Spleen (tissue), 11 donors: ENCODE results near the gene CCDC148. TPM values are rescaled to one million over a fixed set of nuclear protein-coding genes. Genes with fewer than 3 reads are reported as not detected.

Source experiments
- DNase-seq: peaks from one replicate; pipeline ENCODE4 v3.0.0-alpha.2; 2020
- H3K27ac ChIP-seq, 8 donors: fragments of 200-600 bp; sonication (generic) in 7 of 8; 1 replicate in 4 of 8; 2 replicates in 4 of 8; pipeline versions ENCODE4 v1.5.0 to v1.8.0; 2016 to 2021; ENCODE audit warnings: inconsistent platforms in 4 of 8, mild to moderate bottlenecking in 4 of 8, moderate library complexity in 1 of 8
- H3K27me3 ChIP-seq, 7 donors: fragments of 200-600 bp; sonication (generic) in 6 of 7; replicated peaks in 1 of 7; 1 replicate in 4 of 7; 2 replicates in 3 of 7; pipeline versions ENCODE4 v1.5.0 to v1.8.0; 2016 to 2021; ENCODE audit warnings: inconsistent platforms in 3 of 7, mild to moderate bottlenecking in 1 of 7
- H3K36me3 ChIP-seq, 6 donors: fragments of 200-600 bp; sonication (generic) in 5 of 6; 1 replicate in 4 of 6; 2 replicates in 2 of 6; pipeline versions ENCODE4 v1.5.0 to v1.8.0; 2016 to 2021; ENCODE audit warnings: inconsistent platforms in 2 of 6
- H3K4me1 ChIP-seq, 6 donors: fragments of 200-600 bp; sonication (generic) in 5 of 6; 1 replicate in 3 of 6; 2 replicates in 3 of 6; pipeline versions ENCODE4 v1.5.0 to v1.8.0; 2016 to 2021; ENCODE audit warnings: inconsistent platforms in 3 of 6
- H3K4me3 ChIP-seq, 8 donors: fragments of 200-600 bp; sonication (generic) in 7 of 8; 1 replicate in 4 of 8; 2 replicates in 4 of 8; pipeline versions ENCODE4 v1.5.0 to v1.8.0; 2016 to 2021; ENCODE audit warnings: inconsistent platforms in 4 of 8, mild to moderate bottlenecking in 4 of 8, moderate library complexity in 2 of 8
- H3K9me3 ChIP-seq, 8 donors: fragments of 200-600 bp; sonication (generic) in 7 of 8; 1 replicate in 4 of 8; 2 replicates in 4 of 8; pipeline versions ENCODE4 v1.5.0 to v1.8.0; 2016 to 2021; ENCODE audit warnings: inconsistent platforms in 4 of 8
- CTCF ChIP-seq, 11 experiments: fragments of 200-600 bp in 7 of 11; fragments of 450-650 bp in 4 of 11; sonication (generic) in 4 of 11; IDR thresholded peaks in 8 of 11; conservative IDR thresholded peaks in 3 of 11; 1 replicate in 7 of 11; 2 replicates in 4 of 11; pipeline versions ENCODE4 v1.4.0 to v1.8.0; 2016 to 2021; ENCODE audit warnings: antibody characterized with exemption in 11 of 11, inconsistent platforms in 4 of 11, mild to moderate bottlenecking in 1 of 11
- POLR2A ChIP-seq, 3 donors: fragments of 450-650 bp; IDR thresholded peaks; one replicate each; pipeline ENCODE4 v1.5.1; 2017; ENCODE audit warnings: antibody characterized with exemption in 3 of 3, mild to moderate bottlenecking in 1 of 3
- POLR2AphosphoS5 ChIP-seq, 3 donors: sonication (generic); formaldehyde crosslinking; IDR thresholded peaks; one replicate each; pipeline ENCODE4 v1.5.1; 2017; ENCODE audit warnings: antibody characterized with exemption in 3 of 3
- WGBS, 5 donors: extraction: QIAGEN DNeasy Blood & Tissue Kit in 3 of 5; methylation state at CpG; one replicate each; pipeline versions ENCODE4 v1.1.5 to v1.1.7; 2013 to 2018; 5-methylcytosine and 5-hydroxymethylcytosine counted together
- intact Hi-C: fragments of 100-400 bp; cut with DNase I; formaldehyde crosslinking; loops from one replicate; pipeline ENCODE4 v1.15.0; 2023; ENCODE audit warnings: low total_unique reads
- polyA plus RNA-seq, 3 donors: library from polyadenylated mRNA; stranded (reverse); fragments of 200-250 nt; gene quantifications; one replicate each; pipeline ENCODE4 v1.2.1, GENCODE V29; 2013
- total RNA-seq, 7 donors: library from RNA; depleted of rRNA in 3 of 7; stranded (reverse); fragments of >200 nt in 3 of 7; fragmentation: NEBNext Ultra II Directional in 4 of 7; extraction: Animal tissue kit (Norgen Biotek cat#: 25700) in 4 of 7; gene quantifications; one replicate each; pipeline versions ENCODE4 v1.1.0 to v1.2.1, GENCODE V29; 2016 to 2021
- donor health status: healthy with polysubstance abuse.
- donor health status: DM: no; HTN: no; CAD: no; lungs with moderate emphysema.
- donor health status: DM: no; HTN: no; CAD: no.
- donor health status: Bipolar disorder and iron deficiency.
- donor health status: healthy.
- donor health status: DM: no; HTN: no; CAD: no.
- donor health status: DM: yes; HTN: yes; CAD: no.

CCDC148 gene
- total and polyA plus RNA-seq, 10 donors, result 0.07 to 0.79 (median 0.46) TPM

GRCh38 chr2:158498043-158498748, 41.6 kb upstream of the CCDC148 start:
- Histone ChIP-seq H3K4me3 (no peak overlapping the region), H3K27me3 (no peaks in the 10 kb centered on the region), H3K36me3 (no peaks in the 10 kb centered on the region), H3K27ac (no peak overlapping the region), H3K9me3 (no peaks in the 10 kb centered on the region), H3K4me1 (no peaks in the 10 kb centered on the region)
- no peak for DNase-seq
- TF ChIP-seq CTCF (IDR thresholded peaks at IDR 0.05 in 8 of 11, conservative IDR thresholded peaks at IDR 0.05 in 3 of 11), result no peak
- no peak for TF ChIP-seq POLR2A (IDR thresholded peaks at IDR 0.05)
- intact Hi-C loops, result no loop called here

GRCh38 chr2:158497486-158497885, 40.9 kb upstream of the CCDC148 start:
- no peaks in the 10 kb centered on the region for H3K9me3 ChIP-seq
- DNase-seq, result no peak
- H3K36me3 ChIP-seq, result no peaks in the 10 kb centered on the region
- H3K27ac ChIP-seq, result no peak overlapping the region
- H3K4me1 ChIP-seq, result no peaks in the 10 kb centered on the region
- H3K27me3 ChIP-seq, result no peaks in the 10 kb centered on the region
- intact Hi-C loops, result no loop called here
- H3K4me3 ChIP-seq, result no peak overlapping the region
- TF ChIP-seq POLR2AphosphoS5 (IDR thresholded peaks at IDR 0.05) (no peak), POLR2A (IDR thresholded peaks at IDR 0.05) (no peak), CTCF (IDR thresholded peaks at IDR 0.05 in 8 of 11, conservative IDR thresholded peaks at IDR 0.05 in 3 of 11) (no peak)
- 90 to 100% (median 96%) methylated on average over 1 of the region's 1 CpG for WGBS, 5 donors

- Histone ChIP-seq H3K9me3 (no peaks in the 10 kb centered on the region), H3K36me3 (no peaks in the 10 kb centered on the region), H3K4me3 (no peak overlapping the region), H3K27me3 (no peaks in the 10 kb centered on the region), H3K4me1 (no peaks in the 10 kb centered on the region), H3K27ac (no peak overlapping the region)
- no peak for DNase-seq
- TF ChIP-seq CTCF (IDR thresholded peaks at IDR 0.05 in 8 of 11, conservative IDR thresholded peaks at IDR 0.05 in 3 of 11), result no peak
- no peak for TF ChIP-seq POLR2AphosphoS5 (IDR thresholded peaks at IDR 0.05)
- no peak for TF ChIP-seq POLR2A (IDR thresholded peaks at IDR 0.05)
- intact Hi-C loops, result no loop called here
- 83 to 93% (median 86%) methylated on average over 3 of the region's 3 CpGs for WGBS, 5 donors
Measured at GRCh38 chr2:158496986-158497385, 40.4 kb upstream of the CCDC148 start.

- intact Hi-C loops, result no loop called here
- H3K9me3 ChIP-seq, result no peaks in the 10 kb centered on the region
- no peaks in the 10 kb centered on the region for H3K36me3 ChIP-seq
- H3K4me3 ChIP-seq, result no peak overlapping the region
- H3K27ac ChIP-seq, result no peak overlapping the region
- H3K4me1 ChIP-seq, result no peaks in the 10 kb centered on the region
- DNase-seq, result no peak
- WGBS, 5 donors, result 85 to 93% (median 91%) methylated on average over 5 of the region's 5 CpGs
- H3K27me3 ChIP-seq, result no peaks in the 10 kb centered on the region
- TF ChIP-seq POLR2A (IDR thresholded peaks at IDR 0.05), result no peak
- no peak for TF ChIP-seq CTCF (IDR thresholded peaks at IDR 0.05 in 8 of 11, conservative IDR thresholded peaks at IDR 0.05 in 3 of 11)
- TF ChIP-seq POLR2AphosphoS5 (IDR thresholded peaks at IDR 0.05), result no peak
Measured at GRCh38 chr2:158495175-158495574, 38.6 kb upstream of the CCDC148 start.
